Cardiac muscle cell (in vitro differentiated cells and primary cell): Measurements from ENCODE around the gene MAS1L. TPM values are rescaled to one million over a fixed set of nuclear protein-coding genes. Genes with fewer than 3 reads are reported as not detected.
A peak's percentile ranks its signal among the peaks of the same experiment; 100 is the strongest.

Experiments
- DNase-seq, 2 donors: peaks; one replicate each; pipeline versions ENCODE4 v3.0.0 to v3.0.0-alpha.2; 2010 to 2017; ENCODE audit warnings: low read depth in 1 of 2, low spot score in 1 of 2
- H3K27ac ChIP-seq: fragments of 200-600 bp; sonication (generic); 2 replicates; pipeline ENCODE4 v1.5.1; 2016
- H3K27me3 ChIP-seq: fragments of 200-600 bp; sonication (generic); 2 replicates; pipeline ENCODE4 v1.6.0; 2016; ENCODE audit warnings: control low read depth
- H3K36me3 ChIP-seq: fragments of 200-600 bp; sonication (generic); 2 replicates; pipeline ENCODE4 v1.5.1; 2016; ENCODE audit warnings: control low read depth
- H3K4me1 ChIP-seq: fragments of 200-600 bp; sonication (generic); 2 replicates; pipeline ENCODE4 v1.8.1; 2017; ENCODE audit warnings: low read depth, mild to moderate bottlenecking, mixed run types
- H3K4me3 ChIP-seq: fragments of 200-600 bp; sonication (generic); 2 replicates; pipeline ENCODE4 v1.5.1; 2016; ENCODE audit warnings: mild to moderate bottlenecking
- H3K9me3 ChIP-seq: fragments of 200-600 bp; sonication (generic); 2 replicates; pipeline ENCODE4 v1.5.1; 2017; ENCODE audit warnings: low read depth, mild to moderate bottlenecking, control low read depth
- CTCF ChIP-seq: IDR thresholded peaks from 2 replicates; pipeline ENCODE4 v1.5.1; 2012; ENCODE audit warnings: low read depth, mild to moderate bottlenecking, low read length
- polyA plus RNA-seq: library from polyadenylated mRNA; unstranded; fragments of >200 nt; fragmentation: Nextera tagmentation; extraction: Ambion mirVana; gene quantifications from 2 replicates; pipeline ENCODE4 v1.2.1, GENCODE V29; 2016
- total RNA-seq: library from RNA; depleted of rRNA; stranded (reverse); fragments of >200 nt; gene quantifications from 2 replicates; pipeline ENCODE4 v1.2.3, GENCODE V29; 2016

Gene MAS1L
- total and polyA plus RNA-seq, 2 experiments from 2014 or later: not detected

GRCh38 chr6:29510202-29510601 lies 22.4 kb upstream of the MAS1L start:
- peak in 1 of 2 donors; percentile 1 for DNase-seq
- no peaks in the 10 kb centered on the region for H3K36me3 ChIP-seq

GRCh38 chr6:29509711-29510110 lies 22.0 kb upstream of the MAS1L start:
- no peak overlapping the region for H3K4me3 ChIP-seq
- no peak for DNase-seq

More at GRCh38 chr6:29510202-29510601, 22.4 kb upstream of the MAS1L start:
- Histone ChIP-seq H3K27me3 (no peaks in the 10 kb centered on the region), H3K4me1 (no peaks in the 10 kb centered on the region), H3K27ac (no peak overlapping the region), H3K9me3 (no peaks in the 10 kb centered on the region), H3K4me3 (no peak overlapping the region)
- no peak for TF ChIP-seq CTCF

GRCh38 chr6:29509239-29509638 lies 21.5 kb upstream of the MAS1L start:
- H3K27ac ChIP-seq: no peak overlapping the region
- H3K36me3 ChIP-seq: no peaks in the 10 kb centered on the region
- no peak for DNase-seq
- no peaks in the 10 kb centered on the region for H3K27me3 ChIP-seq
- H3K4me3 ChIP-seq: no peak overlapping the region
- TF ChIP-seq CTCF: no peak
- H3K4me1 ChIP-seq: no peaks in the 10 kb centered on the region
- no peaks in the 10 kb centered on the region for H3K9me3 ChIP-seq

More at GRCh38 chr6:29509711-29510110, 22.0 kb upstream of the MAS1L start:
- no peak for TF ChIP-seq CTCF
- H3K27me3 ChIP-seq: no peaks in the 10 kb centered on the region
- no peaks in the 10 kb centered on the region for H3K36me3 ChIP-seq
- H3K9me3 ChIP-seq: no peaks in the 10 kb centered on the region
- no peak overlapping the region for H3K27ac ChIP-seq
- no peaks in the 10 kb centered on the region for H3K4me1 ChIP-seq

- Histone ChIP-seq H3K4me3 (no peak overlapping the region), H3K4me1 (no peaks in the 10 kb centered on the region), H3K27ac (no peak overlapping the region), H3K36me3 (no peaks in the 10 kb centered on the region), H3K9me3 (no peaks in the 10 kb centered on the region), H3K27me3 (no peaks in the 10 kb centered on the region)
- no peak for DNase-seq
- no peak for TF ChIP-seq CTCF
These were observed 19.6 kb upstream of the MAS1L start for GRCh38 chr6:29507319-29507718.

- Histone ChIP-seq H3K4me1 (no peaks in the 10 kb centered on the region), H3K36me3 (no peaks in the 10 kb centered on the region), H3K27me3 (no peaks in the 10 kb centered on the region), H3K9me3 (no peaks in the 10 kb centered on the region), H3K27ac (no peak overlapping the region), H3K4me3 (no peak overlapping the region)
- DNase-seq: no peak
- no peak for TF ChIP-seq CTCF
These were observed 18.8 kb upstream of the MAS1L start for GRCh38 chr6:29506446-29507067.
